Endodermal cell (in vitro differentiated cells): Measurements from ENCODE around the gene ARFIP1. TPM values are rescaled to one million over a fixed set of nuclear protein-coding genes. Genes with fewer than 3 reads are reported as not detected.
"Not testable (repeated sequence)": the region's sequence is repeated elsewhere in the genome, so short reads cannot be mapped to it uniquely, and the experiment has no call there.

ENCODE experiments used
- DNase-seq: peaks from one replicate; pipeline ENCODE4 v3.0.0-alpha.2; 2017
- H3K27ac ChIP-seq: 2 replicates; pipeline ENCODE4 v1.5.1; 2013; ENCODE audit warnings: mild to moderate bottlenecking, low read depth, low read length, moderate library complexity
- H3K27me3 ChIP-seq: 2 replicates; pipeline ENCODE4 v1.6.1; 2013; ENCODE audit warnings: mild to moderate bottlenecking, low read length, moderate library complexity; ENCODE audit not compliant: insufficient read depth, control insufficient read depth, poor library complexity, severe bottlenecking
- H3K36me3 ChIP-seq: 2 replicates; pipeline ENCODE4 v1.7.0; 2013; ENCODE audit warnings: mild to moderate bottlenecking, low read length, moderate library complexity; ENCODE audit not compliant: control insufficient read depth, insufficient read depth
- H3K4me1 ChIP-seq: one replicate; pipeline ENCODE4 v1.7.0; 2013; ENCODE audit warnings: low read length; ENCODE audit not compliant: control insufficient read depth, insufficient read depth
- H3K4me3 ChIP-seq: 2 replicates; pipeline ENCODE4 v1.5.1; 2013; ENCODE audit warnings: mild to moderate bottlenecking, low read length, moderate library complexity
- H3K9ac ChIP-seq: 2 replicates; pipeline ENCODE4 v1.6.1; 2013; ENCODE audit warnings: mild to moderate bottlenecking, low read length, moderate library complexity; ENCODE audit not compliant: poor library complexity, severe bottlenecking; ENCODE audit errors: extremely low read depth
- H3K9me3 ChIP-seq: 2 replicates; pipeline ENCODE4 v1.6.1; 2013; ENCODE audit warnings: mild to moderate bottlenecking, low read length, moderate library complexity; ENCODE audit not compliant: control insufficient read depth
- H3K27ac Mint-ChIP-seq: 2 replicates; pipeline ENCODE4 v1.8.0; 2020; ENCODE audit warnings: mixed read lengths
- H3K27me3 Mint-ChIP-seq: 2 replicates; pipeline ENCODE4 v1.8.0; 2021; ENCODE audit warnings: mild to moderate bottlenecking, mixed read lengths; ENCODE audit not compliant: insufficient read depth
- H3K36me3 Mint-ChIP-seq: 2 replicates; pipeline ENCODE4 v1.8.0; 2020; ENCODE audit warnings: low read depth, mixed read lengths
- H3K4me1 Mint-ChIP-seq: 2 replicates; pipeline ENCODE4 v1.8.0; 2020; ENCODE audit warnings: mixed read lengths
- H3K4me3 Mint-ChIP-seq: 2 replicates; pipeline ENCODE4 v1.8.0; 2020; ENCODE audit warnings: mild to moderate bottlenecking, moderate library complexity, mixed read lengths
- H3K9me3 Mint-ChIP-seq: 2 replicates; pipeline ENCODE4 v1.8.0; 2020; ENCODE audit warnings: mild to moderate bottlenecking, mixed read lengths
- WGBS, 2 experiments: methylation state at CpG; one replicate each; pipeline versions ENCODE4 v1.1.5 to v1.1.7; 2013; ENCODE audit warnings: missing lambda C conversion rate in 2 of 2, mixed read lengths in 1 of 2; ENCODE audit not compliant: insufficient coverage in 1 of 2, insufficient read length in 1 of 2; 5-methylcytosine and 5-hydroxymethylcytosine counted together
- total RNA-seq, 2 donors: library from RNA; stranded (reverse); fragmentation: NEBNext Ultra II Directional in 1 of 2; extraction: Animal tissue kit (Norgen Biotek cat#: 25700) in 1 of 2; gene quantifications; 2 replicates in 1 of 2; 3 replicates in 1 of 2; pipeline ENCODE4 v1.2.1, GENCODE V29; 2021
- TF ChIP-seq, protein P1 (sequence below): fragments of 200-600 bp; sonication (generic); conservative IDR thresholded peaks from 2 replicates; pipeline ENCODE4 v1.5.0; 2021; ENCODE audit warnings: antibody characterized with exemption, mild to moderate bottlenecking

Gene ARFIP1
- total RNA-seq, 2 donors from 2014 or later: 34.3 to 39.4 TPM

GRCh38 chr4:152860046-152860445, 80.3 kb downstream of the ARFIP1 start:
- H3K36me3 ChIP-seq: peaks cover 14% of the 10 kb centered on the region
- no peak overlapping the region for H3K9ac ChIP-seq
- no peak overlapping the region for H3K4me3 Mint-ChIP-seq
- peaks cover 4% of the 10 kb centered on the region for H3K4me1 Mint-ChIP-seq
- H3K4me3 ChIP-seq: no peak overlapping the region
- no peaks in the 10 kb centered on the region for H3K27me3 ChIP-seq
- peaks cover under 1% of the 10 kb centered on the region for H3K9me3 Mint-ChIP-seq
- no peak overlapping the region for H3K27ac ChIP-seq
- no peaks in the 10 kb centered on the region for H3K4me1 ChIP-seq
- TF ChIP-seq, protein P1, sequence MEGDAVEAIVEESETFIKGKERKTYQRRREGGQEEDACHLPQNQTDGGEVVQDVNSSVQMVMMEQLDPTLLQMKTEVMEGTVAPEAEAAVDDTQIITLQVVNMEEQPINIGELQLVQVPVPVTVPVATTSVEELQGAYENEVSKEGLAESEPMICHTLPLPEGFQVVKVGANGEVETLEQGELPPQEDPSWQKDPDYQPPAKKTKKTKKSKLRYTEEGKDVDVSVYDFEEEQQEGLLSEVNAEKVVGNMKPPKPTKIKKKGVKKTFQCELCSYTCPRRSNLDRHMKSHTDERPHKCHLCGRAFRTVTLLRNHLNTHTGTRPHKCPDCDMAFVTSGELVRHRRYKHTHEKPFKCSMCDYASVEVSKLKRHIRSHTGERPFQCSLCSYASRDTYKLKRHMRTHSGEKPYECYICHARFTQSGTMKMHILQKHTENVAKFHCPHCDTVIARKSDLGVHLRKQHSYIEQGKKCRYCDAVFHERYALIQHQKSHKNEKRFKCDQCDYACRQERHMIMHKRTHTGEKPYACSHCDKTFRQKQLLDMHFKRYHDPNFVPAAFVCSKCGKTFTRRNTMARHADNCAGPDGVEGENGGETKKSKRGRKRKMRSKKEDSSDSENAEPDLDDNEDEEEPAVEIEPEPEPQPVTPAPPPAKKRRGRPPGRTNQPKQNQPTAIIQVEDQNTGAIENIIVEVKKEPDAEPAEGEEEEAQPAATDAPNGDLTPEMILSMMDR: no peak
- H3K27ac Mint-ChIP-seq: no peak overlapping the region
- H3K27me3 Mint-ChIP-seq: no peaks in the 10 kb centered on the region
- peaks cover 12% of the 10 kb centered on the region for H3K36me3 Mint-ChIP-seq
- peaks cover 3% of the 10 kb centered on the region for H3K9me3 ChIP-seq
- no peak for DNase-seq

DNA sequence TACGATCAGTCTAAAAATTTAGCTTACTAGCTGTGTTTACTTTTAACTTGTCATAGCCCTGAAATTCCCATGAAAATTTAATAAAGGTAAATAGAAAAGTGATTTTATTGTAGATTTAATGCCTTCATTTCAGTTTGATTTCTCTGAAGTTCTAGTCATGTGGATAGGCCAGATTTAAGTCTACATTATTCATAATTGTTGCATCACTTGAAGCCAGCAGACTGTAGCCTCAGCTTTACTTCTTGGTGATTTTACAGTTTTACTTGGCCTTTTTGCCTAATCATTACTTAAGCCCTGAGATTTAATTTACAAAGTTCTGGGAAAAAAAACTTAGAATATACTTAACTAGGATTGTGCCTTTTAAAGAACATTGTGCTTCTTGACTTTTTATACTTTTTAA, 82.9 kb downstream of the ARFIP1 start:
- Mint-ChIP-seq H3K27me3 (no peaks in the 10 kb centered on the region), H3K4me1 (peaks cover 4% of the 10 kb centered on the region), H3K27ac (no peak overlapping the region), H3K4me3 (no peak overlapping the region), H3K9me3 (peaks cover 20% of the 10 kb centered on the region), H3K36me3 (peaks cover 28% of the 10 kb centered on the region)
- Histone ChIP-seq H3K4me3 (no peak overlapping the region), H3K9ac (no peak overlapping the region), H3K27me3 (no peaks in the 10 kb centered on the region), H3K27ac (no peak overlapping the region), H3K36me3 (peaks cover 23% of the 10 kb centered on the region), H3K9me3 (peaks cover 8% of the 10 kb centered on the region), H3K4me1 (no peaks in the 10 kb centered on the region)
- no peak for DNase-seq
- 100% methylated on average over 1 of the region's 1 CpG; no CpG with 5 or more reads in 1 of the 2 experiments for WGBS, 2 experiments
- TF ChIP-seq, protein P1: no peak

DNA sequence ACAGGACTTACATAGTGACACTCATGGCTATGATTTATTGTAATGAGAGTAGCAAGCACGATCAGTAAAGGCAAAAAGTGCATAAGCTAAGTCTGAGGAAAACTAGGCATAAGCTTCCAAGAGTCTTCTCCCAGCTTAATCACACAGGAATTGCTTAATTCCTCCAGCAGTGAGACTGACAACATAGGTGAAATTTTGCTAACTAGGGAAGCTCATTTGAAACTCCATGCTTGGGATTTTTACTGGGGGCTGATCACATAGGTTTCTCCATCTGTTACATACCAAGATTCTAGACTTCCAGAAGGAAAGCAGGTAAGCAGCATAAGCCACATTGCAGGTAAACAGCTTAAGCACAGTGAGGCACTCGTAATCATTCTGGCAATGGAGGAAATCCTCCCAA, 84.6 kb downstream of the ARFIP1 start:
- Mint-ChIP-seq H3K27me3 (no peaks in the 10 kb centered on the region), H3K4me1 (peaks cover 4% of the 10 kb centered on the region), H3K9me3 (peaks cover 22% of the 10 kb centered on the region), H3K36me3 (peaks cover 33% of the 10 kb centered on the region), H3K27ac (no peak overlapping the region), H3K4me3 (no peak overlapping the region)
- H3K4me1 ChIP-seq: no peaks in the 10 kb centered on the region
- TF ChIP-seq, protein P1: no peak
- H3K36me3 ChIP-seq: peaks cover 25% of the 10 kb centered on the region
- H3K27ac ChIP-seq: no peak overlapping the region
- H3K9me3 ChIP-seq: peaks cover 8% of the 10 kb centered on the region
- whole genome bisulfite sequencing, 2 experiments: 92 to 97% methylated on average over 2 of the region's 2 CpGs
- DNase-seq: no peak
- H3K9ac ChIP-seq: no peak overlapping the region
- no peaks in the 10 kb centered on the region for H3K27me3 ChIP-seq
- no peak overlapping the region for H3K4me3 ChIP-seq

GRCh38 chr4:152866432-152866993, 86.8 kb downstream of the ARFIP1 start:
- H3K9me3 Mint-ChIP-seq: peaks cover 22% of the 10 kb centered on the region
- H3K27ac ChIP-seq, H3K4me3 ChIP-seq, H3K4me3 Mint-ChIP-seq, H3K27me3 Mint-ChIP-seq, H3K27me3 ChIP-seq, H3K9ac ChIP-seq, DNase-seq, H3K4me1 Mint-ChIP-seq, H3K27ac Mint-ChIP-seq, H3K4me1 ChIP-seq, H3K9me3 ChIP-seq: not testable (repeated sequence)
- WGBS, 2 experiments: 96 to 97% methylated on average over 7 to 40 of the region's 44 CpGs
- peaks cover 25% of the 10 kb centered on the region for H3K36me3 ChIP-seq
- H3K36me3 Mint-ChIP-seq: peaks cover 34% of the 10 kb centered on the region
